Neural cell (in vitro differentiated cells): ENCODE measurements around the gene PDHA1.

Experiments used
- CTCF ChIP-seq: fragments of 450-650 bp; IDR thresholded peaks from 2 replicates; pipeline ENCODE4 v1.5.1; 2014; ENCODE audit warnings: antibody characterized with exemption, mild to moderate bottlenecking, moderate library complexity; ENCODE audit not compliant: poor library complexity, severe bottlenecking
- EP300 ChIP-seq: fragments of 450-650 bp; conservative IDR thresholded peaks from 2 replicates; pipeline ENCODE4 v1.6.1; 2014; ENCODE audit warnings: antibody characterized with exemption, mild to moderate bottlenecking, moderate library complexity; ENCODE audit not compliant: poor library complexity, severe bottlenecking
- EZH2 ChIP-seq: fragments of 200-600, 300-800 bp; shearing (Covaris generic), sonication (generic); IDR thresholded peaks from 2 replicates; pipeline ENCODE4 v1.6.1; 2014; ENCODE audit warnings: antibody characterized with exemption, low read length, borderline replicate concordance, mild to moderate bottlenecking; ENCODE audit not compliant: insufficient read depth, poor library complexity, severe bottlenecking
- POLR2AphosphoS5 ChIP-seq: IDR thresholded peaks from 2 replicates; pipeline ENCODE4 v1.6.1; 2012

GRCh38 chrX:19388741-19389140, 45.0 kb downstream of the PDHA1 start:
- no peak for TF ChIP-seq POLR2AphosphoS5
- no peak for TF ChIP-seq EZH2
- TF ChIP-seq CTCF: no peak
- no peak for TF ChIP-seq EP300
